GM18499 (cell line): ENCODE results near the gene CDK11A.
"Not testable (repeated sequence)": the region's sequence is repeated elsewhere in the genome, so short reads cannot be mapped to it uniquely, and the experiment has no call there.

Source experiments
- ATAC-seq: cut with Tn5 transposase; IDR thresholded peaks from one replicate; pipeline ENCODE4 v1.9.1; 2021; ENCODE audit warnings: moderate number of reproducible peaks; ENCODE audit not compliant: insufficient read depth, unreplicated experiment

Gene CDK11A

DNA sequence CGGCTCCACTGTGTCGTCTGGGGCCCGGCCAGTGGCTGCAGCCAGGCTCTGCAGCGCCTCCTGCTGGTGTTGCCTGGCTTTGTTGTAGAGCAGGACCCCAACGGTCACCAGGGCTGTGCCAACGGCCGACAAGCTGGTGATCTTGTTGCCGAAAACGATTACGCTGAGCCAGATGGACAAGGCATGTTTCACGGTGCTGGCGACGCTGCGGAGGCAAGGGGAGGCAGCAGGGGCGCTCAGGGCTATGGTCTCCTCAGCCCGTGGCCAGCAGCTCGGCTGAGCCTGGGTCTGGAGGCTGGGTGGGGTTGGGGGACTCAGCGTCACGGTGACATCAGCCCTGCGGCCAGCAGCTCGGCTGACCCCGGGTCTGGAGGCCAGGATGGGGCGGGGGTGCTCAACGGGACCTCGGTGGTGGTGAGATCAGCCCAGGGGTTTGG, 58.3 kb downstream of the CDK11A start:
- no peak for ATAC-seq

DNA sequence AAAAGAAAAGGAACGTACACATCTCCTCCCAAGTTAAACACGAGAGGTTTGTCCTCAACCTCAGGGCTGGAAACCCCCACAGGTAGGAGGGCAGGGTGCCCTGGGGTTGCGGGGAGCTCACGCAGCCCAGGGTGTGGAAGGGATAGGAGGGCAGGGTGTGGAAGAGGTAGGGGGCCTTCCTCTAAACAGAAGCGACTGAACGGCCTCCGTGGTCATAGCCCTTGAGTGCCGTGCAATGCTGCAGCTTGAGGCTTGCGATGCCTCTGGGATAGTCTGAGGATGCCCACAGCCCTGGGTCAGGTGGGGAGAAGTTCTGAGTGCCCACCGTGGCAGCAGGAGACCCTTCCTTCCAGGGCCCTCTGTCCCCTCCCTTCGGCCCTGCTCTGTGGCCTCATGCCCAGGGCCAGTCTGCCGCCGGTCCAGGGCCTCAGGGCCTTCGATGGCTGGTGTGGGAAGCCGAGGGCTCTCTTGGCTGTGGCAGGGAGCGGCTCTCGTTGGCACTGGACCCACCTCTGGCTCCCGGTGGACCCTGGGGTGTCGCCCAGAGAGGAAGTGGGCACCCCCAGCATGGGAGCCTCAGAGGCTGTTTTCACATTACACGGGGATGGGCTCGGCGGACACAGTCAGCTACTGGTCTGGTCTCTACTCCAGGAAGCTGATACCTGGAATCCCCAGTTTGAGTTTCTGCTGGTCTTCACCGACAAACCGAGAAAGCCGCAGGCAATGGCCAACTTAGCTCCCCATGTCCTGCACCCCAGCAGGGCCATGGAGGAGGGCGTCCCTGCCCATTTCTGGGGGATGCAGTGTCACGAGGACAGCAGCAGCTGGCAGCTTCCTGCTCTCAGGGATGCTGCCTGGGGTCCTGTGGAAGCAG, 59.0 kb downstream of the CDK11A start:
- no peak for ATAC-seq

DNA sequence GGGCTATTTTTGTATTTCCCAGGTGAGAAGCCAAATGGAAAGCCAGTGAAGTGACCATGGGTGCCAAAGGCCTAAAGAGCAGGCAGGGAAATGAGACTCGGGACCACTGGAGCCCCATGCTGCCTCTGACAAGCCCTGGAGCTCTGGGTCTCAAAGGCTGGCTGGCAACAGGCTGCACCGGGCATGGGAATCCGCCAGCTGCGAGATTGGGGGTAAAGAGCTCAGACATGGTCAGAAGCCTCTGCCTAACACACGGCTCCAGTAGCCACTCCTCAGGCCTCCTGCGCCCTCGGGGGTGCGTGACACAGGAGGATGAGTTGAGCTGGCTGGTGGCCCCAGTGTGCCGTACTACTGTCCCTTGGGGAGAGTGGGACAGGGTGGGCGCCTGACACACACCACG, 59.8 kb downstream of the CDK11A start:
- ATAC-seq = not testable (repeated sequence)

DNA sequence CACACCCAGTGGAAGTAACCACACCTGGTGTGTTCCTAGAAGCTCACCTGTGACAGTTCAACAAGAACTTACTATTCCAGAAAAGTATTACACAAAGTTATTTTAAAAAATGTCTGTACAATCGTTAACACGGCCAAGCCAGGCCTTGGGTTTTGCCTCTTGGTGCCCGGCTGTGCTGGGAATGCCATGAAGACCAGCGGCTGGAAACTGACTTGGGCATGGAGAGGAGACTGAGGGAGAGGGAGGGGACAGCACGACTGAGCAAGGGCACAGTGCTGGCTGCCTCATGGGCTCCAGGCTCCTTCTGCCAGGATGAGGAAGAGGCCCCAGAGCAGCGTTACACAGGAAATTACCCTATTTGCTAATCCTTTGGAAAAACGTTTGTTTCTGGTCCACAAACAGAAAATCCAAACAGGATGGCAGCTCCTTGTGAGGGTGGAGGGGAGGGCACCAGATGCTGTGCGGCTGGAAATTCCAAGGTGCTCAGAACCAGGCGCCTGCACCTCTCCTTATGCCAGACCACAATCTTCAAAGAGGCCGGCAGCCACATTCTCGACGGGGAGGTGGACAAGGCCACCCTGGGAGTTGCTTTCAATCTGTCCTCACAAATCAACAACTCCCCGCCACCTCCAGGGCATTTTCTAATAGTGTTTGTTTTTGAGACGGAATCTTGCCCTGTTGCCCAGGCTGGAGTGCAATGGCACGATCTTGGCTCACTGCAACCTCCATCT, 61.2 kb downstream of the CDK11A start:
- ATAC-seq = not testable (repeated sequence)

DNA sequence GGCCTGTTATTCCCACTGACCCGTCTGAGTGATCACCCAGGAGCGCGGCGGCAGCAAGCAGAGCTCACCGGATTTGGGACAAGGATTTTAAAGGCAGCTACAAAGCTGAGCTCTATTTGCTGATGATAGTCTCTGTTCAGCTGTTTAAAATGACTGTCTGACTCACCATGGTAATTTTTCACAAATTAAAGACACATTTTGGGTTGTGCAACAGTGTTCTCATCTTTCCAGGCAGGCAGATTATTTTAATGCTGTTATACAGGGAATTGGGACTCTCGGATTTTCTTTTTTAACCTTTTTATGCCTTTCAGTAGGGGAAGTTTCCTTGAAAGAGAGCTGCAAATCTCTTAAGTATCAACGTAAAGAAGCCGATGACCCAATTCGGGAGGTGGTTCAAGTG, 61.8 kb downstream of the CDK11A start:
- not testable (repeated sequence) for ATAC-seq

DNA sequence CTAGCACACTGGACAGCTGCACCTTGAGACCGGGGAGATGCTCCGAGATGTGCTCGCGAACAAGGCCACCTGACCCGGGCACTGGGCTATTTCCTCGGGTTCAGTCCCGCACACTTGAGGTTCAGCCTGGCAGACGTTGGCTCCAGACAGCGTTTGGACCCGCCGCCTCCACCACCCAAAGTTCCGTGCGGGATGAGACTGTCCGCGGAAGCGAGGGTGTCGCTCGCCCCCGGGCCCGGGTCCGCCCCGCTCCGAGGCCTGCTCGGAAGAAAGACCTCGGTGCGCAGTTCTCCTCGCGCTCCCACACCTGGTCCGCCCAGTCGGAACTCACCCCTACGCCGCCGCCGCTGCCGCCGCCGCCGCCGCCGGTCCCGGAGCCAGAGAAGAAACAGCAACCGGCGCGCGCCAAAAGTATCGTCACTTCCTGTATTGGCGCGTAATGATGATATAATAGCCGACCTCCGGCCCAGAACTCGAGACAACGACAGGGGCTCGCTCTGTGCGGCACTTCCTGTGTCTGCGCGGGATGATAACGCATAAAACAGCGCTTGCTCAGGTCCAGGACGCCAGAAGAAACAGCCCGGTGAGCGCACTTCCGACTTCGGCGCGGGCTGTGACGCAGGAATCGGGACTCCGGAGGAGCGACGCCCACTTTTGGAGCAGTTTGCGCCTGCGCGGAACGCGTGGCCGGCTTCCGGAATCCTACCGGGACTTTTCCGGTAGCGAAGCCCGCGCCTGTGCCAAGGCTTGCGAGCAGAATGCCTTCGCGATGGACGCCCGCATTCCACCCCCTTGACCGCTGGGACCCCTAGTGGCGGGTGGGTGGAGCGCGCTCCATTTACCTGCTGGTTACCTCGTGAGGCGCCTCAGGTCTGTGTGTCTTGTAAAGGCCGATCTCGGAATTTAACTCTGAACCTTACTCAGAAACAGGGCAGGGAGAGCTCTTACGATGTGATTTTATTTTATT, 65.3 kb downstream of the CDK11A start, which contains the start of gene CDK11B:
Gene CDK11B, minus strand, starts transcription at position 422 of the 967 bp plus-strand sequence. CDS start 1,519 bp downstream, outside the sequence.
- ATAC-seq = peak; percentile 71
